ENCODE measurements around the gene ST3GAL3.

Gene ST3GAL3

GRCh38 chr1:43671193-43671592 is 36.1 kb upstream of the ST3GAL3 start:
- TF ChIP-seq CTCF (IDR thresholded peaks at IDR 0.05): no peak

- no peak for TF ChIP-seq CTCF (IDR thresholded peaks at IDR 0.05)
Measured at GRCh38 chr1:43671626-43672330, 35.6 kb upstream of the ST3GAL3 start.

- TF ChIP-seq CTCF (IDR thresholded peaks at IDR 0.05): no peak
Measured at GRCh38 chr1:43673261-43673660, 34.1 kb upstream of the ST3GAL3 start.

GRCh38 chr1:43678940-43679339 is 28.4 kb upstream of the ST3GAL3 start:
- no peak for TF ChIP-seq CTCF (IDR thresholded peaks at IDR 0.05)

GRCh38 chr1:43683560-43683959 is 23.8 kb upstream of the ST3GAL3 start:
- no peak for TF ChIP-seq CTCF (IDR thresholded peaks at IDR 0.05)

GRCh38 chr1:43686801-43687200 is 20.5 kb upstream of the ST3GAL3 start:
- TF ChIP-seq CTCF (IDR thresholded peaks at IDR 0.05): no peak

GRCh38 chr1:43687301-43688108 is 19.8 kb upstream of the ST3GAL3 start:
- no peak for TF ChIP-seq CTCF (IDR thresholded peaks at IDR 0.05)

Measured in LNCAP (cell line).